ENCODE results near the gene EDRF1.

Gene EDRF1

GRCh38 chr10:125757742-125758141 is 38.2 kb downstream of the EDRF1 start:
- H3K79me2 ChIP-seq, result no peaks in the 10 kb centered on the region
- no peak overlapping the region for H3K4me3 ChIP-seq (ENCODE audit: low read depth, low read length)
- no peak overlapping the region for H3K27ac ChIP-seq
- TF ChIP-seq, protein P1, sequence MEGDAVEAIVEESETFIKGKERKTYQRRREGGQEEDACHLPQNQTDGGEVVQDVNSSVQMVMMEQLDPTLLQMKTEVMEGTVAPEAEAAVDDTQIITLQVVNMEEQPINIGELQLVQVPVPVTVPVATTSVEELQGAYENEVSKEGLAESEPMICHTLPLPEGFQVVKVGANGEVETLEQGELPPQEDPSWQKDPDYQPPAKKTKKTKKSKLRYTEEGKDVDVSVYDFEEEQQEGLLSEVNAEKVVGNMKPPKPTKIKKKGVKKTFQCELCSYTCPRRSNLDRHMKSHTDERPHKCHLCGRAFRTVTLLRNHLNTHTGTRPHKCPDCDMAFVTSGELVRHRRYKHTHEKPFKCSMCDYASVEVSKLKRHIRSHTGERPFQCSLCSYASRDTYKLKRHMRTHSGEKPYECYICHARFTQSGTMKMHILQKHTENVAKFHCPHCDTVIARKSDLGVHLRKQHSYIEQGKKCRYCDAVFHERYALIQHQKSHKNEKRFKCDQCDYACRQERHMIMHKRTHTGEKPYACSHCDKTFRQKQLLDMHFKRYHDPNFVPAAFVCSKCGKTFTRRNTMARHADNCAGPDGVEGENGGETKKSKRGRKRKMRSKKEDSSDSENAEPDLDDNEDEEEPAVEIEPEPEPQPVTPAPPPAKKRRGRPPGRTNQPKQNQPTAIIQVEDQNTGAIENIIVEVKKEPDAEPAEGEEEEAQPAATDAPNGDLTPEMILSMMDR (IDR thresholded peaks at IDR 0.05), result no peak
- no peak overlapping the region for H2AFZ ChIP-seq
- no peaks in the 10 kb centered on the region for H3K4me1 ChIP-seq
- H3K9ac ChIP-seq, result no peak overlapping the region
- no peaks in the 10 kb centered on the region for H3K9me3 ChIP-seq (ENCODE audit: control insufficient read depth, low read length)
- H3K36me3 ChIP-seq (ENCODE audit: control insufficient read depth, insufficient read depth, low read length), result no peaks in the 10 kb centered on the region
- no peaks in the 10 kb centered on the region for H3K27me3 ChIP-seq (ENCODE audit: control insufficient read depth, insufficient read depth, low read length)
- no peak overlapping the region for H3K4me2 ChIP-seq (ENCODE audit: low read length)

DNA sequence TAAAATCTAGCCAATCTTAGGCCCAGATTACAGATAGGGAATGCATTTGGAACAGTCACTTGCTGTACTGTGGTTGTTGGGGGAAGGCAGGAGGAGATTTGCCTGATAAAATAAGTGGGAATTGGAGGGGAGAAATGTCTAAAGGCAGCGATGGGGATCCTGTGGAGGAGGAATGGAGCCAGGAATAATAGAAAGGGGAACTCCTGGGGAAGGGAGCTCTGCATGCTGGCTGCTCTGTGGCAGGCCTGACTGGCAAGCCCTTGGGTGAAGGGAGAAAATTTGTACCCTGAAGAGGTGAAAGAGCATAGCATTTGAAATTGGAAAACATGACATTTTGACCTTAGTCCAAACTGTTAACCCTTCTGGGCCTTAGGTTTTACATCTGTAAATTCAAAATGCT is 42.5 kb downstream of the EDRF1 start:
- Histone ChIP-seq H3K4me2 (ENCODE audit: low read length) (no peak overlapping the region), H3K4me1 (no peaks in the 10 kb centered on the region), H3K79me2 (no peaks in the 10 kb centered on the region), H3K9ac (no peak overlapping the region), H3K36me3 (ENCODE audit: control insufficient read depth, insufficient read depth, low read length) (no peaks in the 10 kb centered on the region), H3K27ac (no peak overlapping the region), H3K4me3 (ENCODE audit: low read depth, low read length) (no peak overlapping the region), H2AFZ (no peak overlapping the region), H3K9me3 (ENCODE audit: control insufficient read depth, low read length) (no peaks in the 10 kb centered on the region), H3K27me3 (ENCODE audit: control insufficient read depth, insufficient read depth, low read length) (no peaks in the 10 kb centered on the region)
- TF ChIP-seq, protein P1 (IDR thresholded peaks at IDR 0.05), result no peak

DNA sequence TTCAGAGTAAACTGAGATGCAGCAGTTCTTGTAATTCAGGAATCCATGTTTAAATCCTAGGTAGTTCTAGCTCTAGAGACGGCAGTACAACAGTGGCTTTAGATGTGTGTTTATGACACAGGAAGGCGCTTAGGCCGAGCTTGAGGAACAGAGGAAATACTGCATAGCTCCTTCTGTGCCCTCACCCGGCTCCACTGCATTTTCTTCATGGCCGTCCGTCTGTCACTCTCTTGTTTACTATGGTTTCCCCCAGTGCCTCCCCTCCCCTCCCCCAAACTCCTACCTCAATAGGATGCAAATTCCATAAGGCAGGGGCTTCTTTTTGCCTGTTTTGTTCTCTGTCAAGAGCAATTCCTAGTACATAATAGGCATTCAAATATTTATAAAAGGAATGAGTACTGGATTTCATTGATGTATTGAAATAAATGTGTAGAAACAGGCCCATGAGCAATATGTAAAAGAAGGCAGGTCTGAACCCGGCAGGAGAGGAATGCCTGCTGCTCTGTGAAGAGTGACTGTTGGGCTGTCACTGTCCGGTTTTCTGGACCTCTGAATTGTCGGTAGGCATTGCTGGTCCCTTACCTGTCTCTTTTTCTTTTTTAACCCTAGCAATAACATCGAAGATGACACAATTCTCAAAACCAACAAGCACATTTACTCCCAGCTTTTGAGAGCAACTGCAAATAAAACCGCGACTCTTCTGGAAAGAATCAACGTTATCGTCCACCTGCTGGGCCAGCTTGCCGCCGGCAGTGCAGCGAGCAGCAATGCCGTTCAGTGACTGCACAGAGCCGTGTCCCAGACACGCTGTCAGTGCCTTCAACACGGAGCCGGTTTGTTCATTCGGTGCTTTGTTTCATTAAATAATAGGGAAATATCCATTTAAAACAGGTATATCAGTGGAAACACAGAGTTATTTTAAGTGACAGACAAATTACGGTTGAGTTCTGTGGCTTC is 43.5 kb downstream of the EDRF1 start:
- H3K9ac ChIP-seq, result no peak overlapping the region
- no peaks in the 10 kb centered on the region for H3K27me3 ChIP-seq (ENCODE audit: control insufficient read depth, insufficient read depth, low read length)
- TF ChIP-seq, protein P1 (IDR thresholded peaks at IDR 0.05), result no peak
- H2AFZ ChIP-seq, result no peak overlapping the region
- H3K27ac ChIP-seq, result no peak overlapping the region
- H3K79me2 ChIP-seq, result no peaks in the 10 kb centered on the region
- H3K4me1 ChIP-seq, result no peaks in the 10 kb centered on the region
- H3K4me3 ChIP-seq (ENCODE audit: low read depth, low read length), result no peak overlapping the region
- no peaks in the 10 kb centered on the region for H3K9me3 ChIP-seq (ENCODE audit: control insufficient read depth, low read length)
- H3K36me3 ChIP-seq (ENCODE audit: control insufficient read depth, insufficient read depth, low read length), result no peaks in the 10 kb centered on the region
- no peak overlapping the region for H3K4me2 ChIP-seq (ENCODE audit: low read length)

- no peak overlapping the region for H2AFZ ChIP-seq
- H3K4me2 ChIP-seq (ENCODE audit: low read length), result no peak overlapping the region
- no peak overlapping the region for H3K27ac ChIP-seq
- TF ChIP-seq, protein P1 (IDR thresholded peaks at IDR 0.05), result no peak
- no peak overlapping the region for H3K4me3 ChIP-seq (ENCODE audit: low read depth, low read length)
- no peaks in the 10 kb centered on the region for H3K27me3 ChIP-seq (ENCODE audit: control insufficient read depth, insufficient read depth, low read length)
- no peak overlapping the region for H3K9ac ChIP-seq
- H3K9me3 ChIP-seq (ENCODE audit: control insufficient read depth, low read length), result no peaks in the 10 kb centered on the region
- no peaks in the 10 kb centered on the region for H3K4me1 ChIP-seq
- no peaks in the 10 kb centered on the region for H3K79me2 ChIP-seq
- H3K36me3 ChIP-seq (ENCODE audit: control insufficient read depth, insufficient read depth, low read length), result no peaks in the 10 kb centered on the region
These were observed 46.3 kb downstream of the EDRF1 start for GRCh38 chr10:125765835-125766234.

- Histone ChIP-seq H3K79me2 (no peaks in the 10 kb centered on the region), H2AFZ (no peak overlapping the region), H3K9me3 (ENCODE audit: control insufficient read depth, low read length) (no peaks in the 10 kb centered on the region), H3K9ac (no peak overlapping the region), H3K27ac (no peak overlapping the region), H3K4me3 (ENCODE audit: low read depth, low read length) (no peak overlapping the region), H3K36me3 (ENCODE audit: control insufficient read depth, insufficient read depth, low read length) (no peaks in the 10 kb centered on the region), H3K4me1 (no peaks in the 10 kb centered on the region), H3K4me2 (ENCODE audit: low read length) (no peak overlapping the region), H3K27me3 (ENCODE audit: control insufficient read depth, insufficient read depth, low read length) (no peaks in the 10 kb centered on the region)
- TF ChIP-seq, protein P1 (IDR thresholded peaks at IDR 0.05), result no peak
These were observed 47.0 kb downstream of the EDRF1 start for GRCh38 chr10:125766511-125766910.
